OCI-LY7 (cell line): Measurements from ENCODE around the gene TMEM54.

Experiments used
- EZH2phosphoT487 ChIP-seq: fragments of 200-600 bp; sonication (generic); IDR thresholded peaks from 2 replicates; pipeline ENCODE4 v1.6.1; 2018; ENCODE audit warnings: low read depth, borderline replicate concordance, mild to moderate bottlenecking, mixed run types, antibody characterized with exemption, low read length, moderate library complexity, mixed read lengths
- TF ChIP-seq, protein P1 (sequence below): fragments of 200-600 bp; sonication (generic); conservative IDR thresholded peaks from 2 replicates; pipeline ENCODE4 v1.5.1; 2014; ENCODE audit warnings: mild to moderate bottlenecking, antibody characterized with exemption, low read length, moderate library complexity, mixed read lengths

DNA sequence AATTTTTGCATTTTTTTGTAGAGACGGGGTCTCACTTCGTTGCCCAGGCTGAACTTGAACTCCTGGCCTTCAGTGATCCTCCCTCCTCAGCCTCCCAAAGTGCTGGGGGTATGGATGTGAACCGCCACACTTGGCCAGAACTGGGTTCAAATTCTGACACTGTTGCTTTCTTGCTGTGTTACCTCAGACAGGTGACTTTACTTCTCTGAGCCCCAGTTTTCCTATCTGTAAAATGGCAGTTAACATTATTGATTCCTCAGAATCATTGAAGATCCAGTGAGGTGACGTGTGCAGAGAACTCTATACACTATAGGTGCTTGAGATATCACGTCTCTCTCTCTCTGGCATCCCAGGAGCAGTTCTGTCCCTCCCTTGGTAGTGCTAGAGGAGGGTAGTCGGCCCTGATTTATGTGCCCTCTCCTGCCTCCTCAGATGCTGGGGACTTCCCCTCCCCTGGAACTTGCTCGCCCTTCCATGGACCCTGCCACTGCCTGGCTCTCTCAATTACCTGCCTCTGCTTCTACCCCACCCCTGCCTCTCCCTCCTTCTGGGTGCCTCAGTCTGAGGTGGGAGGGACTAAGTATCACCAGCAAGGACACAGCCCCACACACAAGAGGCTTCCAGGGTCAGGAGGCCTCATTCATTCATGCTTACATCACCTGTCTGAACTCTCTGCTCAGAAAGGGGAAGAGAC, 17.7 kb downstream of the TMEM54 start:
- TF ChIP-seq, protein P1, sequence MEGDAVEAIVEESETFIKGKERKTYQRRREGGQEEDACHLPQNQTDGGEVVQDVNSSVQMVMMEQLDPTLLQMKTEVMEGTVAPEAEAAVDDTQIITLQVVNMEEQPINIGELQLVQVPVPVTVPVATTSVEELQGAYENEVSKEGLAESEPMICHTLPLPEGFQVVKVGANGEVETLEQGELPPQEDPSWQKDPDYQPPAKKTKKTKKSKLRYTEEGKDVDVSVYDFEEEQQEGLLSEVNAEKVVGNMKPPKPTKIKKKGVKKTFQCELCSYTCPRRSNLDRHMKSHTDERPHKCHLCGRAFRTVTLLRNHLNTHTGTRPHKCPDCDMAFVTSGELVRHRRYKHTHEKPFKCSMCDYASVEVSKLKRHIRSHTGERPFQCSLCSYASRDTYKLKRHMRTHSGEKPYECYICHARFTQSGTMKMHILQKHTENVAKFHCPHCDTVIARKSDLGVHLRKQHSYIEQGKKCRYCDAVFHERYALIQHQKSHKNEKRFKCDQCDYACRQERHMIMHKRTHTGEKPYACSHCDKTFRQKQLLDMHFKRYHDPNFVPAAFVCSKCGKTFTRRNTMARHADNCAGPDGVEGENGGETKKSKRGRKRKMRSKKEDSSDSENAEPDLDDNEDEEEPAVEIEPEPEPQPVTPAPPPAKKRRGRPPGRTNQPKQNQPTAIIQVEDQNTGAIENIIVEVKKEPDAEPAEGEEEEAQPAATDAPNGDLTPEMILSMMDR: no peak
- no peak for TF ChIP-seq EZH2phosphoT487
